Activated CD4-positive, alpha-beta T cell treated with anti-CD3 and anti-CD28 coated beads, Interleukin-2, amount 10 ng/mL, durations not matched to agents 7 days and 5 days (primary cell): ENCODE results near the gene MTMR2. TPM values are rescaled to one million over a fixed set of nuclear protein-coding genes. Genes with fewer than 3 reads are reported as not detected.
"Not testable (repeated sequence)": the region's sequence is repeated elsewhere in the genome, so short reads cannot be mapped to it uniquely, and the experiment has no call there.

Experiments
- CTCF ChIA-PET: fragments of 350-600 bp; sonication (Branson Sonifier 250); formaldehyde crosslinking; loops from one replicate; lab custom pipeline; 2021; ENCODE audit warnings: antibody characterized with exemption; lab: Charles Lee
- POLR2A ChIA-PET: fragments of 350-600 bp; sonication (Branson Sonifier 250); formaldehyde crosslinking; loops from one replicate; lab custom pipeline; 2021; ENCODE audit warnings: antibody characterized with exemption; lab: Charles Lee
- DNase-seq: peaks from one replicate; pipeline ENCODE4 v3.0.0-alpha.2; 2020
- H3K27ac Mint-ChIP-seq: one replicate; pipeline ENCODE4 v1.8.0; 2021; ENCODE audit warnings: mild to moderate bottlenecking, moderate library complexity, mixed read lengths
- H3K27me3 Mint-ChIP-seq: one replicate; pipeline ENCODE4 v1.8.0; 2021; ENCODE audit warnings: mixed read lengths
- H3K36me3 Mint-ChIP-seq: one replicate; pipeline ENCODE4 v1.8.0; 2021; ENCODE audit warnings: low read depth, mixed read lengths
- H3K4me1 Mint-ChIP-seq: one replicate; pipeline ENCODE4 v1.8.0; 2021; ENCODE audit warnings: mixed read lengths
- H3K4me3 Mint-ChIP-seq: one replicate; pipeline ENCODE4 v1.8.0; 2021; ENCODE audit warnings: mild to moderate bottlenecking, moderate library complexity, mixed read lengths
- H3K9me3 Mint-ChIP-seq: one replicate; pipeline ENCODE4 v1.8.0; 2021; ENCODE audit warnings: mixed read lengths
- total RNA-seq, 2 experiments: library from RNA; stranded (reverse); gene quantifications; one replicate each; pipeline ENCODE4 v1.2.3, GENCODE V29; 2021

MTMR2 gene
- total RNA-seq, 2 experiments from 2014 or later: 13.5 to 15.2 TPM

- no peaks in the 10 kb centered on the region for H3K4me1 Mint-ChIP-seq
- ChIA-PET POLR2A (no interaction called here), CTCF (interaction anchor here (0.8 to 1.4 kb wide), 3 partner anchors 10 to 564 kb away, joined by 3 read pairs; no protein-coding TSS in a partner anchor)
- H3K36me3 Mint-ChIP-seq: peaks cover 52% of the 10 kb centered on the region
- H3K9me3 Mint-ChIP-seq: no peaks in the 10 kb centered on the region
- no peak overlapping the region for H3K27ac Mint-ChIP-seq
- DNase-seq: no peak
- no peaks in the 10 kb centered on the region for H3K27me3 Mint-ChIP-seq
- H3K4me3 Mint-ChIP-seq: no peak overlapping the region
Observed at GRCh38 chr11:95829580-95830259, 94.2 kb downstream of the MTMR2 start.

- Mint-ChIP-seq H3K4me1 (no peaks in the 10 kb centered on the region), H3K27me3 (no peaks in the 10 kb centered on the region), H3K9me3 (no peaks in the 10 kb centered on the region), H3K36me3 (peaks cover 52% of the 10 kb centered on the region), H3K4me3 (no peak overlapping the region), H3K27ac (no peak overlapping the region)
- DNase-seq: no peak
- ChIA-PET POLR2A (no interaction called here), CTCF (interaction anchor here (0.7 to 1.1 kb wide), 4 partner anchors 24 to 587 kb away, joined by 3 to 4 read pairs (median 3); no protein-coding TSS in a partner anchor)
Observed at GRCh38 chr11:95827696-95828095, 96.2 kb downstream of the MTMR2 start.

GRCh38 chr11:95821640-95822039 is 102.3 kb downstream of the MTMR2 start:
- H3K9me3 Mint-ChIP-seq: no peaks in the 10 kb centered on the region
- H3K4me1 Mint-ChIP-seq: no peaks in the 10 kb centered on the region
- H3K27ac Mint-ChIP-seq: no peak overlapping the region
- no peak for DNase-seq
- peaks cover 63% of the 10 kb centered on the region for H3K36me3 Mint-ChIP-seq
- ChIA-PET POLR2A (no interaction called here), CTCF (no interaction called here)
- no peak overlapping the region for H3K4me3 Mint-ChIP-seq
- H3K27me3 Mint-ChIP-seq: no peaks in the 10 kb centered on the region

- no peaks in the 10 kb centered on the region for H3K4me1 Mint-ChIP-seq
- H3K36me3 Mint-ChIP-seq: peaks cover 42% of the 10 kb centered on the region
- CTCF ChIA-PET: no interaction called here
- DNase-seq: no peak
- POLR2A ChIA-PET: no interaction called here
- no peak overlapping the region for H3K4me3 Mint-ChIP-seq
- no peak overlapping the region for H3K27ac Mint-ChIP-seq
- H3K27me3 Mint-ChIP-seq: no peaks in the 10 kb centered on the region
- no peaks in the 10 kb centered on the region for H3K9me3 Mint-ChIP-seq
Observed at GRCh38 chr11:95816037-95816436, 107.9 kb downstream of the MTMR2 start.

DNA sequence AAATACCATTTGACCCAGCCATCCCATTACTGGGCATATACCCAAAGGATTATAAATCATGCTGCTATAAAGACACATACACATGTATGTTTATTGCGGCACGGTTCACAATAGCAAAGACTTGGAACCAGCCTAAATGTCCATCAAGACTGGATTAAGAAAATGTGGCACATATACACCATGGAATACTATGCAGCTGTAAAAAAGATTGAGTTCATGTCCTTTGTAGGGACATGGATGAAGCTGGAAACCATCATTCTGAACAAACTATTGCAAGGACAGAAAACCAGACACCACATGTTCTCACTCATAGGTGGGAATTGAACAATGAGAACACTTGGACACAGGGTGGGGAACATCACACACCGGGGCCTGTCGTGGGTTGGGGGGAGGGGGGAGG is 112.9 kb downstream of the MTMR2 start:
- H3K27ac Mint-ChIP-seq, CTCF ChIA-PET, H3K9me3 Mint-ChIP-seq, H3K4me3 Mint-ChIP-seq, H3K4me1 Mint-ChIP-seq, H3K27me3 Mint-ChIP-seq, DNase-seq, POLR2A ChIA-PET: not testable (repeated sequence)
- peaks cover 40% of the 10 kb centered on the region for H3K36me3 Mint-ChIP-seq

GRCh38 chr11:95806464-95806863 is 117.4 kb downstream of the MTMR2 start:
- DNase-seq, H3K27me3 Mint-ChIP-seq, H3K27ac Mint-ChIP-seq, H3K4me3 Mint-ChIP-seq, POLR2A ChIA-PET, H3K4me1 Mint-ChIP-seq, H3K9me3 Mint-ChIP-seq: not testable (repeated sequence)
- H3K36me3 Mint-ChIP-seq: peaks cover 53% of the 10 kb centered on the region
- CTCF ChIA-PET: interaction anchor here (1.5 kb wide), 1 partner anchor 17 kb away, joined by 3 read pairs; the partner anchor contains the start of gene FAM76B

- no peaks in the 10 kb centered on the region for H3K27me3 Mint-ChIP-seq
- H3K4me1 Mint-ChIP-seq: peaks cover 2% of the 10 kb centered on the region
- DNase-seq: no peak
- H3K36me3 Mint-ChIP-seq: peaks cover 54% of the 10 kb centered on the region
- H3K4me3 Mint-ChIP-seq: no peak overlapping the region
- H3K27ac Mint-ChIP-seq: no peak overlapping the region
- peaks cover 2% of the 10 kb centered on the region for H3K9me3 Mint-ChIP-seq
- CTCF ChIA-PET: interaction anchor here (1.5 kb wide), 1 partner anchor 17 kb away, joined by 3 read pairs; the partner anchor contains the start of gene FAM76B
- POLR2A ChIA-PET: no interaction called here
Observed at GRCh38 chr11:95805869-95806268, 118.0 kb downstream of the MTMR2 start.

GRCh38 chr11:95803973-95804372 is 119.9 kb downstream of the MTMR2 start:
- no peak overlapping the region for H3K27ac Mint-ChIP-seq
- POLR2A ChIA-PET: no interaction called here
- CTCF ChIA-PET: interaction anchor here (0.9 to 1.3 kb wide), 3 partner anchors 8 to 24 kb away, joined by 3 read pairs; no protein-coding TSS in a partner anchor
- no peak overlapping the region for H3K4me3 Mint-ChIP-seq
- DNase-seq: no peak
- H3K27me3 Mint-ChIP-seq: no peaks in the 10 kb centered on the region
- peaks cover 2% of the 10 kb centered on the region for H3K9me3 Mint-ChIP-seq
- peaks cover 2% of the 10 kb centered on the region for H3K4me1 Mint-ChIP-seq
- peaks cover 63% of the 10 kb centered on the region for H3K36me3 Mint-ChIP-seq

GRCh38 chr11:95802806-95803205 is 121.1 kb downstream of the MTMR2 start:
- H3K27ac Mint-ChIP-seq: no peak overlapping the region
- DNase-seq: no peak
- POLR2A ChIA-PET: no interaction called here
- H3K4me1 Mint-ChIP-seq: peaks cover 2% of the 10 kb centered on the region
- CTCF ChIA-PET: interaction anchor here (1.0 to 1.5 kb wide), 2 partner anchors 12 to 96 kb away, joined by 3 to 5 read pairs; partner anchors contain the start of gene CEP57
- no peaks in the 10 kb centered on the region for H3K9me3 Mint-ChIP-seq
- H3K27me3 Mint-ChIP-seq: no peaks in the 10 kb centered on the region
- H3K36me3 Mint-ChIP-seq: peaks cover 58% of the 10 kb centered on the region
- H3K4me3 Mint-ChIP-seq: no peak overlapping the region

- Mint-ChIP-seq H3K27me3 (no peaks in the 10 kb centered on the region), H3K9me3 (no peaks in the 10 kb centered on the region), H3K36me3 (peaks cover 41% of the 10 kb centered on the region), H3K4me3 (no peak overlapping the region), H3K27ac (no peak overlapping the region), H3K4me1 (peaks cover 4% of the 10 kb centered on the region)
- POLR2A ChIA-PET: no interaction called here
- CTCF ChIA-PET: no interaction called here
- no peak for DNase-seq
Observed at GRCh38 chr11:95800438-95800837, 123.5 kb downstream of the MTMR2 start.

DNA sequence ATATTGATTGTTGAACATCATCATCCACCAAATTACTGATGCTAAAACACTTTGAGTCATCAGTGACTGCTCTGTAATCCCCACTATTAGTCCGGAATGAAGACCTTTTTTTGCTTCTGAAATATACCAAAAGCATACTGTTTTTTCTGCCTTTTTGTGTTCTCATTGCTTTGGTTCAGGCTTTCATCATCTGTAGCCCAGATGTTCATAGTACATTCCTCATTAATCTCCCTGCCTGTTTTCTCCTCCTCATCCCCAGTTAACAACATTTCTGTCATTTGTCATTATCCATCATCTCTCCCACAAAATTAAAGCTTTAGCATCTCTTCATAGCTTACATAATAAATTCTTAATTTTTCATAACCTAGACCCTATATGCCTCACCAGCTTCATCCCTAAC is 124.4 kb downstream of the MTMR2 start:
- no peaks in the 10 kb centered on the region for H3K27me3 Mint-ChIP-seq
- H3K27ac Mint-ChIP-seq: no peak overlapping the region
- H3K36me3 Mint-ChIP-seq: peaks cover 38% of the 10 kb centered on the region
- DNase-seq: no peak
- H3K9me3 Mint-ChIP-seq: no peaks in the 10 kb centered on the region
- CTCF ChIA-PET: no interaction called here
- POLR2A ChIA-PET: interaction anchor here (0.7 kb wide), 1 partner anchor 26 kb away, joined by 3 read pairs; no protein-coding TSS in a partner anchor
- H3K4me3 Mint-ChIP-seq: no peak overlapping the region
- peaks cover 9% of the 10 kb centered on the region for H3K4me1 Mint-ChIP-seq

- peaks cover 31% of the 10 kb centered on the region for H3K36me3 Mint-ChIP-seq
- no peaks in the 10 kb centered on the region for H3K9me3 Mint-ChIP-seq
- POLR2A ChIA-PET: no interaction called here
- no peak overlapping the region for H3K27ac Mint-ChIP-seq
- H3K4me3 Mint-ChIP-seq: no peak overlapping the region
- no peak for DNase-seq
- no peaks in the 10 kb centered on the region for H3K27me3 Mint-ChIP-seq
- H3K4me1 Mint-ChIP-seq: peaks cover 35% of the 10 kb centered on the region
- CTCF ChIA-PET: interaction anchor here (0.6 kb wide), 1 partner anchor 631 kb away, joined by 3 read pairs; no protein-coding TSS in a partner anchor
Observed at GRCh38 chr11:95796501-95796900, 127.4 kb downstream of the MTMR2 start.

DNA sequence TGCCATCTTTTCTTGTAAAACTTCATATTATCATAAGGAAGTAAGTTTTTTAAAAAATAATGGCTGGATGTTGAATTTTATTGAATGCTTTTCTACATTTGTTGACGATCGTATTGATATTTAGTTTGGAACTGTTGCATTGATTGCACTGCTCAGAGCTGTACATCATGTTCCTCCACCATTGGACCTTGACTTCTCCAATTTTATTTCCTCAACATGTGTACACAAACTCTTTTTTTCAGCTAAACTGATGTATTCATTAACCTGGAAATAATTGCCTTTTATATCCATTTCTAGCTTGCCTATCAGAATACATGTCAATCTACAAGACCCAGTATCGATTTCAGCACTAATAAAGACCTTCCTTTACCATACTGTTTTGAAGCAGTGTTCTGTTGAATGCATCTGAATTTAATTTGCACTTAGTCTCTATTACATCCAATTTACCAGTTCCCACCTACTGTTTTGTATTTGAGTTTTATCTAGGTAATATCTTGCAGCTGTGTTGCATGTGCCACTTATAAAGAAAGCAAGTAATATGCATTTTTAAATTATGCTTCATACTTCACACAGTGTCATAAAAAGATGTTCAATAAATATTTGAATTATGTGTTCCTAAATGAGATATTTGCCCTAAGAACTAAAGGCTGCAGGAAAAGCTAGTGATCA is 128.1 kb downstream of the MTMR2 start:
- H3K4me1 Mint-ChIP-seq: peaks cover 38% of the 10 kb centered on the region
- H3K4me3 Mint-ChIP-seq: no peak overlapping the region
- CTCF ChIA-PET: interaction anchor here (0.9 to 1.0 kb wide), 3 partner anchors 9 to 548 kb away, joined by 3 to 4 read pairs (median 3); partner anchors contain the start of gene MAML2
- H3K27me3 Mint-ChIP-seq: no peaks in the 10 kb centered on the region
- no peak overlapping the region for H3K27ac Mint-ChIP-seq
- DNase-seq: no peak
- peaks cover 30% of the 10 kb centered on the region for H3K36me3 Mint-ChIP-seq
- POLR2A ChIA-PET: no interaction called here
- no peaks in the 10 kb centered on the region for H3K9me3 Mint-ChIP-seq
